Islet of Langerhans (tissue), 1 donor: ENCODE measurements around the gene PRKCH.

Experiments used
- FAIRE-seq: peaks from one replicate; lab custom pipeline; 2011; peaks lifted over from hg19 to GRCh38; lab: Jason Lieb, UNC

Gene PRKCH

GRCh38 chr14:61533513-61534255 is 212.3 kb downstream of the PRKCH start:
- FAIRE-seq: no peak

DNA sequence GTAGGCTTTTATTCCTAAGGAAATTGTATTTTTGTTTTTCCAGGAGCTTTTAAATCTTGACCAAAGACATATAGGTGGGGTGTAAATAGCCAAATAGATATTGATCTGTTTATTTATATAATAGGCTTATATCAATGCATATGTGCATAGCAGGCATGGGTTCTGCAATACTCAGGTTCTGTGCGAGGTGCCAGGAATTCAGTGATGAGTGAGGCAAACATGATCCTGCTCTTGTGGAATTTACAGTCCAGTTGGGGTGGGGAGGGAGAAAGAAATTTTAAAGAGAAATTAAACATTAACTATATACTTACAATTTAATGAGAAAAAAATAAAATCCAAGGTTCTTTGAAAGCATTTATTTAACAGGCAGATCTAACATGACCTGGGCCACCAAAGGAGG is 213.7 kb downstream of the PRKCH start:
- no peak for FAIRE-seq

DNA sequence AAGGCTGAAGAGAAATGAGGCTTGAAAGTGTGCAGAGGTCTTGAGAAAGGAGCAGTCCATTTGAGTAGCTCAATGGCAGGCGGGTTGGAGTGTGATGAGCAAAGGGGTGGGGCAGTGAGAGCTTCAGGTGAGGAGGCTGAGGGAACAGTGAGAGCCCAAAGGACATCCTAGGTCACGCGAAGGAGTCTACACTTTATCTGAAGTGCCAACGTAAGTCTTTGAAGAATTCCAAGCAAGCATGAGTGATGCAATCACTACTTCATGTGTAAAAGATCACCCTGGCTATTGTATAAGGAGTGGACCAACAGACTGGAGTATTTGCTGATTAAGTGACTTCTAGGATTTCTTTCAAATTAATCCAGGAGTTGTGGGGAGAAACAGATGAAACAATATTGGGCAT is 214.1 kb downstream of the PRKCH start:
- FAIRE-seq: no peak

GRCh38 chr14:61536661-61537562 is 215.5 kb downstream of the PRKCH start:
- FAIRE-seq: no peak

GRCh38 chr14:61537563-61538463 is 216.4 kb downstream of the PRKCH start:
- no peak for FAIRE-seq

DNA sequence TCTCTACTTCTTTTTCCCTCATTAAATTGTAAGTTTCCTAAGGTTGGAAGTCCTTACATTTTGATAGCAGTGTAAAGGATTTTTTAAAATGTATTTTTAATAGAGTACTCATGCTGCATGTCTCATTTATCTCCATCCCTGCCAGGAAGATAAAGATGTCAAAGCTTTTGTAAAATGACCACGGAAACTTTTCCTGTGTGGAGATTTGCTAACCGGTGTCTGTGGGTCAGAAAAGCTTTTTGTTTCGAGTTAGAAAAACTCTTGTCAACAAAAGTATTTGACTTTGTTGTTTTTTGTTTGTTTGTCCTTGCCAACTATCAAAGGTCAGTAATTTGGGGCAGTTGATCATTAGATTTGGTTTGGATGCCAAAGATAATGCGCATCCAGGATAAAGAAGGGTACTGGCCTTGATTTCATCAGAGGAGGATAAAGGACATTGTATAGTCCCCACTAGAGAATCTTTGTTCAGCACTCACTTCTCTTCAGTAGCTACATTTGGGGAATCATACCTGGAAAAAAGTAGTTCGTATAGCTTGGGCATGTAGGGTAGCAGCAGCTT is 217.2 kb downstream of the PRKCH start:
- FAIRE-seq: no peak

DNA sequence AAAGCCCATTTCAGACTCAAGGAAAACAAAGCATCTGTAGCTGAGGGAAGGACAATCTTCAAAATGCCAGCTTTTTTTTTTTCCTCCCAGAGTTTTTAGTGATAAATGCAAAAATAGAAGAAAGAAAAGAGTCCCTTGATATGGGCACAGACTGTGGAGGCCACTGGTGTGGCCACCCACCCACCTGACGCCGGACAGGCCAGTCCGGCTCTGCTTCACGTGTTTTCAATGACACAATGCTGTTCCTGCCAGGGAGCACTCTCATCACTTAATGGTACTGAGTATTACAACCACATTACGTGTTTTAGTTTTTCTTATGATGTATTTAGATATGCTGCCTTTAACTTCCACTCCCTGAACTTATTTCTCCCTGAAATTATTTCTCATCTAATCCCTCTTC is 218.3 kb downstream of the PRKCH start:
- no peak for FAIRE-seq

DNA sequence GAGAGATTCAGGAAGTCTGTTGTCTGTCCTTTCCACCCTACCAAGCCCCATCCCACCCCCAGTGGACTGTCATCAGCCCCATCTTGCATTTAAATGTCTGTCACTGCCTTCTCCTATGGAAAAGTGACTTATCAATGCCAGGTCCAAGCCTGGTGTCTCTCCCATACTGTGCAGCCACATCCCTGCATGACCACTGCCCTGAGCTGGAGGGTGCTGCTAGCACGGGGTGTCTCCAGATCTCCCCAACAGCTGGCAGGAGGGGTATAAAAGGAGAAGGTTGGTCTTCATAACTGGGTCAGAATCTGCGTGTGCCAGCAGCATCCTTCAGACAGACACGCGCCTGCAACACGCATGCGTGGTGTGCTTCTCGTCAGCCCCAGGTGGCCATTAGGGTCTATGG is 219.6 kb downstream of the PRKCH start:
- FAIRE-seq: no peak

- no peak for FAIRE-seq
Observed at GRCh38 chr14:61542848-61543790, 221.7 kb downstream of the PRKCH start.

GRCh38 chr14:61543946-61544345 is 222.6 kb downstream of the PRKCH start:
- no peak for FAIRE-seq

GRCh38 chr14:61544448-61545330 is 223.3 kb downstream of the PRKCH start:
- FAIRE-seq: no peak

- no peak for FAIRE-seq
Observed at GRCh38 chr14:61545726-61546455, 224.5 kb downstream of the PRKCH start.

GRCh38 chr14:61547186-61548069 is 226.0 kb downstream of the PRKCH start:
- no peak for FAIRE-seq

GRCh38 chr14:61549425-61549824 is 228.0 kb downstream of the PRKCH start:
- FAIRE-seq: no peak

DNA sequence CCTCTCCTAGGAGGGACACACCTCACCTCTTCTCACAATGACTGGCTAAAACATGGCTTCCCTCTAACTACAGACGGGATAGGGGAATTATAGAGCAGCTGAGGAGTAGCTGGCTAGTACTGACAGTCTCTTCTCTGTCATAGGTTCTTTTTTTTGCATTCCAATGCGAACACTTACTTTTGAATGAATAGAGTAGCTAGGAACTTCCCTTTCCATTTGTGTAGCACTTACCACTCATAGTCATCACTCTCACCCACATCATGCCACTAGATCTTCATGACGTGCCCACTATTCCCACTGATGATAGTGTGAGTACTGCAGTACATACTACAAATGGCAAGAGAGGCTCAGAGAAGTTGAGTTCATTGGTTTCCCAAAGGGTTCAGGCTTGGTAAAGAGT is 230.0 kb downstream of the PRKCH start:
- no peak for FAIRE-seq

DNA sequence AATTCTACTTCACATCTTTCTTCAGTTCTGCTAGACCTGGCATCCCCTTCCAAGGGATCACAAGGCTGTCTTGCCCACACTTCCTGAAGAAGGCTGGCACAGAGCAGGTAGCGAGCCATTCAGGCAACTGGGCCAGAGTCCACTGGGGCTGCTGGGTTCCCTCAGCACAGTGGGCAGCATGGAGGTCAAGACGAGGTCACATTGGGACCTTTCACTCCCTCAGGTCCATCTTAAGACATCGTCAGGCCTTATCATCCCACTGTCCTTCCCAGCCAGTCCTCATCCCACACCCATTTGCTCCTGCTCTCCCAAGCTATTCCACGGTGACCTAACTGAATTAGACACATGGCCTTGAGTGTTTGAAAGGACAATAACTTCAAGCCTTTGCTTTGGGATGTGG is 230.9 kb downstream of the PRKCH start:
- FAIRE-seq: no peak

- FAIRE-seq: no peak
Observed at GRCh38 chr14:61553730-61554641, 232.6 kb downstream of the PRKCH start.
